ENCODE data around the gene ZNF578.

DNA sequence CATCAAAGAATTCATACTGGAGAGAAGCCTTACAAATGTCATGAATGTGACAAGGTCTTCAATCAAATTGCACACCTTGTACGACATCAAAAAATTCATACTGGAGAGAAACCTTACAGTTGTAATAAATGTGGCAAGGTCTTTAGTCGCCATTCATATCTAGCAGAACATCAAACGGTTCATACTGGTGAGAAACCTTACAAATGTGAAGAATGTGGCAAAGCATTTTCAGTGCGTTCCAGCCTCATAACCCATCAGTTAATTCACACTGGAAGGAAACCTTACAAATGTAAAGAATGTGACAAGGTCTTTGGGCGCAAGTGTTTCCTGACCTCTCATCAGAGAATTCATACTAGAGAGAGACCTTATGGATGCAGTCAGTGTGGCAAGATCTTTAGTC lies 37.6 kb upstream of the ZNF578 start:
- TF ChIP-seq NR2C2 (CRISPR knock-in tag; IDR thresholded peaks at IDR 0.05) (no peak), NR2C2 (tag; IDR thresholded peaks at IDR 0.05) (no peak), ZNF274 (IDR thresholded peaks at IDR 0.05; ENCODE audit: borderline replicate concordance, low read depth, low read length) (no peak), MAFF (IDR thresholded peaks at IDR 0.05; ENCODE audit: low read length) (no peak), EGR1 (conservative IDR thresholded peaks at IDR 0.05) (no peak), HCFC1 (IDR thresholded peaks at IDR 0.05; ENCODE audit: low read depth, low read length) (no peak), DIDO1 (tag; IDR thresholded peaks at IDR 0.05; ENCODE audit: low read depth) (no peak), EHMT2 (IDR thresholded peaks at IDR 0.05) (no peak), CC2D1A (IDR thresholded peaks at IDR 0.05) (no peak), ZFX (CRISPR knock-in tag; IDR thresholded peaks at IDR 0.05) (no peak), ZZZ3 (IDR thresholded peaks at IDR 0.05) (no peak), MECOM (CRISPR knock-in tag; IDR thresholded peaks at IDR 0.05) (no peak)
- TF ChIP-seq, protein P1, sequence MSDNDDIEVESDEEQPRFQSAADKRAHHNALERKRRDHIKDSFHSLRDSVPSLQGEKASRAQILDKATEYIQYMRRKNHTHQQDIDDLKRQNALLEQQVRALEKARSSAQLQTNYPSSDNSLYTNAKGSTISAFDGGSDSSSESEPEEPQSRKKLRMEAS (CRISPR knock-in tag; IDR thresholded peaks at IDR 0.05) = no peak
- TF ChIP-seq, protein P2, sequence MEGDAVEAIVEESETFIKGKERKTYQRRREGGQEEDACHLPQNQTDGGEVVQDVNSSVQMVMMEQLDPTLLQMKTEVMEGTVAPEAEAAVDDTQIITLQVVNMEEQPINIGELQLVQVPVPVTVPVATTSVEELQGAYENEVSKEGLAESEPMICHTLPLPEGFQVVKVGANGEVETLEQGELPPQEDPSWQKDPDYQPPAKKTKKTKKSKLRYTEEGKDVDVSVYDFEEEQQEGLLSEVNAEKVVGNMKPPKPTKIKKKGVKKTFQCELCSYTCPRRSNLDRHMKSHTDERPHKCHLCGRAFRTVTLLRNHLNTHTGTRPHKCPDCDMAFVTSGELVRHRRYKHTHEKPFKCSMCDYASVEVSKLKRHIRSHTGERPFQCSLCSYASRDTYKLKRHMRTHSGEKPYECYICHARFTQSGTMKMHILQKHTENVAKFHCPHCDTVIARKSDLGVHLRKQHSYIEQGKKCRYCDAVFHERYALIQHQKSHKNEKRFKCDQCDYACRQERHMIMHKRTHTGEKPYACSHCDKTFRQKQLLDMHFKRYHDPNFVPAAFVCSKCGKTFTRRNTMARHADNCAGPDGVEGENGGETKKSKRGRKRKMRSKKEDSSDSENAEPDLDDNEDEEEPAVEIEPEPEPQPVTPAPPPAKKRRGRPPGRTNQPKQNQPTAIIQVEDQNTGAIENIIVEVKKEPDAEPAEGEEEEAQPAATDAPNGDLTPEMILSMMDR (IDR thresholded peaks at IDR 0.05 in 2 of 3, conservative IDR thresholded peaks at IDR 0.05 in 1 of 3; ENCODE audit: insufficient read depth in 2 of 3, low read depth in 1 of 3, low read length in 3 of 3) = no peak
